Fibroblast of lung (primary cell): ENCODE measurements around the gene RAET1E.
"Not testable (repeated sequence)": the region's sequence is repeated elsewhere in the genome, so short reads cannot be mapped to it uniquely, and the experiment has no call there.

Experiments
- CTCF ChIP-seq, 2 donors: IDR thresholded peaks in 1 of 2; conservative IDR thresholded peaks in 1 of 2; 1 replicate in 1 of 2; 2 replicates in 1 of 2; pipeline ENCODE4 v1.5.1; 2011 to 2012; ENCODE audit warnings: low read length in 2 of 2, control low read depth in 1 of 2, inconsistent platforms in 1 of 2, low read depth in 1 of 2, mild to moderate bottlenecking in 1 of 2
- EZH2 ChIP-seq: IDR thresholded peaks from 2 replicates; pipeline ENCODE4 v1.5.1; 2012; ENCODE audit warnings: low read length, control low read depth, mild to moderate bottlenecking; ENCODE audit errors: missing control alignments

DNA sequence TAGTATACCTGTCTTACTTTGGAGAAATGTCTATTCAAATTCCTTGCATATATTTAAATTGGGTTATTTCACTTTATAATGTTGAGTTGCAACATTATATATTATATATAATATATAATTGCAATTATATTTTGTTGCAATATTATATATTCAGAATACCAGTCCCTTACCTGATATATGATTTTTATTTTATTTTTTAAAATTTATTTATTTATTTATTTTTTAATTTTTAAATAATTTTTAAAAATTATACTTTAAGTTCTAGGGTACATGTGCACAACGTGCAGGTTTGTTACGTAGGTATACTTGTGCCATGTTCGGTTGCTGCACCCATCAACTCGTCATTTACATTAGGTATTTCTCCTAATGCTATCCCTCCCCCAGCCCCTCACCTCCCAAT, 29.1 kb upstream of the RAET1E start:
- not testable (repeated sequence) for TF ChIP-seq CTCF (conservative IDR thresholded peaks at IDR 0.05 in 1 of 2, IDR thresholded peaks at IDR 0.05 in 1 of 2; ENCODE audit: low read depth in 1 of 2, low read length in 2 of 2); EZH2
